Measurements from ENCODE around the gene SPINT3.

Gene SPINT3

GRCh38 chr20:45510242-45510862 is 5.1 kb downstream of the SPINT3 start:
- Mint-ChIP-seq H3K4me1 (ENCODE audit: low read depth) (peaks cover 6% of the 10 kb centered on the region), H3K4me3 (no peak overlapping the region), H3K36me3 (ENCODE audit: low read depth) (no peaks in the 10 kb centered on the region), H3K27me3 (ENCODE audit: low read depth) (peaks cover 20% of the 10 kb centered on the region), H3K9me3 (no peaks in the 10 kb centered on the region), H3K27ac (no peak overlapping the region)

GRCh38 chr20:45509091-45509490 is 6.3 kb downstream of the SPINT3 start:
- H3K4me1 Mint-ChIP-seq (ENCODE audit: low read depth) = peaks cover 6% of the 10 kb centered on the region
- no peak overlapping the region for H3K4me3 Mint-ChIP-seq
- no peaks in the 10 kb centered on the region for H3K36me3 Mint-ChIP-seq (ENCODE audit: low read depth)
- H3K27me3 Mint-ChIP-seq (ENCODE audit: low read depth) = peaks cover 15% of the 10 kb centered on the region
- no peak overlapping the region for H3K27ac Mint-ChIP-seq
- no peaks in the 10 kb centered on the region for H3K9me3 Mint-ChIP-seq

- Mint-ChIP-seq H3K27ac (no peak overlapping the region), H3K27me3 (ENCODE audit: low read depth) (peaks cover 17% of the 10 kb centered on the region), H3K4me1 (ENCODE audit: low read depth) (peaks cover 6% of the 10 kb centered on the region)
These were observed 7.1 kb downstream of the SPINT3 start for GRCh38 chr20:45508068-45508886.

GRCh38 chr20:45507011-45507820 is 8.2 kb downstream of the SPINT3 start:
- Mint-ChIP-seq H3K27me3 (ENCODE audit: low read depth) (peaks cover 18% of the 10 kb centered on the region), H3K9me3 (no peaks in the 10 kb centered on the region)

More at GRCh38 chr20:45508068-45508886, 7.1 kb downstream of the SPINT3 start:
- Mint-ChIP-seq H3K4me3 (no peak overlapping the region), H3K9me3 (no peaks in the 10 kb centered on the region), H3K36me3 (ENCODE audit: low read depth) (no peaks in the 10 kb centered on the region)

GRCh38 chr20:45506398-45506797 is 9.0 kb downstream of the SPINT3 start:
- no peaks in the 10 kb centered on the region for H3K9me3 Mint-ChIP-seq
- no peak overlapping the region for H3K27ac Mint-ChIP-seq
- H3K4me1 Mint-ChIP-seq (ENCODE audit: low read depth) = peaks cover 6% of the 10 kb centered on the region
- H3K4me3 Mint-ChIP-seq = no peak overlapping the region
- H3K36me3 Mint-ChIP-seq (ENCODE audit: low read depth) = no peaks in the 10 kb centered on the region
- peaks cover 18% of the 10 kb centered on the region for H3K27me3 Mint-ChIP-seq (ENCODE audit: low read depth)

More at GRCh38 chr20:45507011-45507820, 8.2 kb downstream of the SPINT3 start:
- no peak overlapping the region for H3K4me3 Mint-ChIP-seq
- no peak overlapping the region for H3K27ac Mint-ChIP-seq
- H3K4me1 Mint-ChIP-seq (ENCODE audit: low read depth) = peaks cover 6% of the 10 kb centered on the region
- H3K36me3 Mint-ChIP-seq (ENCODE audit: low read depth) = no peaks in the 10 kb centered on the region

- Mint-ChIP-seq H3K9me3 (no peaks in the 10 kb centered on the region), H3K4me3 (no peak overlapping the region), H3K27ac (no peak overlapping the region), H3K4me1 (ENCODE audit: low read depth) (peaks cover 6% of the 10 kb centered on the region), H3K27me3 (ENCODE audit: low read depth) (peaks cover 22% of the 10 kb centered on the region), H3K36me3 (ENCODE audit: low read depth) (no peaks in the 10 kb centered on the region)
These were observed 12.0 kb downstream of the SPINT3 start for GRCh38 chr20:45503403-45503802.

- H3K27ac Mint-ChIP-seq = no peak overlapping the region
- peaks cover 6% of the 10 kb centered on the region for H3K4me1 Mint-ChIP-seq (ENCODE audit: low read depth)
- H3K36me3 Mint-ChIP-seq (ENCODE audit: low read depth) = no peaks in the 10 kb centered on the region
- no peak overlapping the region for H3K4me3 Mint-ChIP-seq
- no peaks in the 10 kb centered on the region for H3K9me3 Mint-ChIP-seq
- peaks cover 22% of the 10 kb centered on the region for H3K27me3 Mint-ChIP-seq (ENCODE audit: low read depth)
These were observed 12.9 kb downstream of the SPINT3 start for GRCh38 chr20:45502561-45502960.

GRCh38 chr20:45501600-45501999 is 13.8 kb downstream of the SPINT3 start:
- no peaks in the 10 kb centered on the region for H3K4me1 Mint-ChIP-seq (ENCODE audit: low read depth)
- H3K27me3 Mint-ChIP-seq (ENCODE audit: low read depth) = peaks cover 22% of the 10 kb centered on the region
- H3K27ac Mint-ChIP-seq = no peak overlapping the region
- no peaks in the 10 kb centered on the region for H3K9me3 Mint-ChIP-seq
- H3K4me3 Mint-ChIP-seq = no peak overlapping the region
- no peaks in the 10 kb centered on the region for H3K36me3 Mint-ChIP-seq (ENCODE audit: low read depth)

- Mint-ChIP-seq H3K36me3 (ENCODE audit: low read depth) (no peaks in the 10 kb centered on the region), H3K27me3 (ENCODE audit: low read depth) (peaks cover 19% of the 10 kb centered on the region), H3K4me3 (no peak overlapping the region), H3K27ac (no peak overlapping the region), H3K4me1 (ENCODE audit: low read depth) (no peaks in the 10 kb centered on the region), H3K9me3 (no peaks in the 10 kb centered on the region)
These were observed 15.4 kb downstream of the SPINT3 start for GRCh38 chr20:45500022-45500421.

GRCh38 chr20:45497971-45498494 is 17.4 kb downstream of the SPINT3 start:
- H3K4me1 Mint-ChIP-seq (ENCODE audit: low read depth) = no peaks in the 10 kb centered on the region
- no peaks in the 10 kb centered on the region for H3K36me3 Mint-ChIP-seq (ENCODE audit: low read depth)
- no peak overlapping the region for H3K27ac Mint-ChIP-seq
- H3K4me3 Mint-ChIP-seq = no peak overlapping the region
- H3K27me3 Mint-ChIP-seq (ENCODE audit: low read depth) = peaks cover 16% of the 10 kb centered on the region
- H3K9me3 Mint-ChIP-seq = no peaks in the 10 kb centered on the region

- H3K9me3 Mint-ChIP-seq = no peaks in the 10 kb centered on the region
- H3K4me3 Mint-ChIP-seq = no peak overlapping the region
- no peaks in the 10 kb centered on the region for H3K36me3 Mint-ChIP-seq (ENCODE audit: low read depth)
- H3K27me3 Mint-ChIP-seq (ENCODE audit: low read depth) = peaks cover 15% of the 10 kb centered on the region
- no peak overlapping the region for H3K27ac Mint-ChIP-seq
- no peaks in the 10 kb centered on the region for H3K4me1 Mint-ChIP-seq (ENCODE audit: low read depth)
These were observed 19.3 kb downstream of the SPINT3 start for GRCh38 chr20:45496166-45496565.

- H3K9me3 Mint-ChIP-seq = no peaks in the 10 kb centered on the region
These were observed 19.9 kb downstream of the SPINT3 start for GRCh38 chr20:45495501-45495941.

GRCh38 chr20:45489083-45489531 is 26.3 kb downstream of the SPINT3 start:
- Mint-ChIP-seq H3K4me3 (no peak overlapping the region), H3K27ac (no peak overlapping the region), H3K9me3 (no peaks in the 10 kb centered on the region), H3K36me3 (ENCODE audit: low read depth) (no peaks in the 10 kb centered on the region), H3K4me1 (ENCODE audit: low read depth) (no peaks in the 10 kb centered on the region), H3K27me3 (ENCODE audit: low read depth) (peaks cover 24% of the 10 kb centered on the region)

More at GRCh38 chr20:45495501-45495941, 19.9 kb downstream of the SPINT3 start:
- Mint-ChIP-seq H3K4me3 (no peak overlapping the region), H3K4me1 (ENCODE audit: low read depth) (no peaks in the 10 kb centered on the region), H3K27ac (no peak overlapping the region), H3K36me3 (ENCODE audit: low read depth) (no peaks in the 10 kb centered on the region), H3K27me3 (ENCODE audit: low read depth) (peaks cover 11% of the 10 kb centered on the region)

- Mint-ChIP-seq H3K36me3 (ENCODE audit: low read depth) (no peaks in the 10 kb centered on the region), H3K27ac (no peak overlapping the region), H3K27me3 (ENCODE audit: low read depth) (peaks cover 23% of the 10 kb centered on the region), H3K9me3 (no peaks in the 10 kb centered on the region), H3K4me3 (no peak overlapping the region), H3K4me1 (ENCODE audit: low read depth) (no peaks in the 10 kb centered on the region)
These were observed 28.2 kb downstream of the SPINT3 start for GRCh38 chr20:45487231-45487635.

All from T-helper 1 cell treated with Interleukin-12 subunit alpha and Interleukin-12 subunit beta and Interleukin-4 antibody, amounts not matched to agents 30 μg/mL and 1 μg/mL, for 36 hours (primary cell).